PC-3 (cell line): ENCODE data around the gene CEBPE. TPM values are rescaled to one million over a fixed set of nuclear protein-coding genes. Genes with fewer than 3 reads are reported as not detected.

Experiments used
- ATAC-seq: fragments of 200-7000 bp; cut with Tn5 transposase; 2 replicates; pipeline ENCODE4 v1.9.1; 2020; ENCODE audit warnings: mild to moderate bottlenecking, moderate library complexity
- BruUV-seq: library from RNA; stranded (reverse); fragments of 400-500 nt; replicated peaks from 2 replicates; lab custom pipeline; 2021; lab: Mats Ljungman, UMichigan
- CTCF ChIA-PET: fragments of 300-600 bp; sonication (Branson Sonifier 250); formaldehyde crosslinking; loops from one replicate; lab custom pipeline; 2022; ENCODE audit warnings: antibody characterized with exemption; lab: Charles Lee
- POLR2A ChIA-PET: fragments of 300-600 bp; sonication (Branson Sonifier 250); formaldehyde crosslinking; loops from one replicate; lab custom pipeline; 2022; ENCODE audit warnings: antibody characterized with exemption; ENCODE audit not compliant: unreplicated experiment; lab: Charles Lee
- DNase-seq: peaks from one replicate; pipeline ENCODE4 v3.0.0-alpha.2; 2015
- H2AFZ ChIP-seq: fragments of 300-600 bp; sonication (generic); 2 replicates; pipeline ENCODE4 v1.6.0; 2016; ENCODE audit warnings: antibody characterized with exemption, low read length
- H3F3A ChIP-seq: fragments of 300-600 bp; sonication (generic); one replicate; pipeline ENCODE4 v1.6.0; 2017; ENCODE audit warnings: antibody characterized with exemption, low read length, control low read depth, mild to moderate bottlenecking; ENCODE audit not compliant: unreplicated experiment
- H3K27ac ChIP-seq: fragments of 300-600 bp; sonication (generic); 2 replicates; pipeline ENCODE4 v1.5.1; 2016; ENCODE audit warnings: mild to moderate bottlenecking, low read length
- H3K27me3 ChIP-seq: fragments of 300-600 bp; sonication (generic); 2 replicates; pipeline ENCODE4 v1.6.1; 2016; ENCODE audit warnings: low read length, mixed read lengths
- H3K36me3 ChIP-seq: fragments of 300-600 bp; sonication (generic); 2 replicates; pipeline ENCODE4 v1.6.1; 2016; ENCODE audit warnings: low read depth, mixed run types, low read length, mixed read lengths
- H3K4me1 ChIP-seq: fragments of 300-600 bp; sonication (generic); 2 replicates; pipeline ENCODE4 v1.5.1; 2016; ENCODE audit warnings: low read length; ENCODE audit not compliant: insufficient read depth
- H3K4me2 ChIP-seq: fragments of 300-600 bp; sonication (generic); 2 replicates; pipeline ENCODE4 v1.6.0; 2016; ENCODE audit warnings: low read length
- H3K4me3 ChIP-seq: fragments of 300-600 bp; sonication (generic); 2 replicates; pipeline ENCODE4 v1.5.1; 2016; ENCODE audit warnings: mild to moderate bottlenecking, low read length, mixed read lengths
- H3K79me2 ChIP-seq: fragments of 300-600 bp; sonication (generic); 2 replicates; pipeline ENCODE4 v1.6.1; 2017; ENCODE audit warnings: low read length, mixed read lengths
- H3K9ac ChIP-seq: fragments of 300-600 bp; sonication (generic); 2 replicates; pipeline ENCODE4 v1.6.0; 2016; ENCODE audit warnings: mild to moderate bottlenecking, low read length
- H3K9me2 ChIP-seq: fragments of 300-600 bp; sonication (generic); replicated peaks from 2 replicates; pipeline ENCODE4 v1.6.1; 2016; ENCODE audit warnings: mixed run types, low read length, mixed read lengths
- H3K9me3 ChIP-seq: fragments of 300-600 bp; sonication (generic); 2 replicates; pipeline ENCODE4 v1.6.1; 2016; ENCODE audit warnings: low read length, mixed read lengths
- H4K20me1 ChIP-seq: fragments of 300-600 bp; sonication (generic); 2 replicates; pipeline ENCODE4 v1.6.1; 2016; ENCODE audit warnings: low read length, mixed read lengths
- EZH2 ChIP-seq: fragments of 300-600 bp; sonication (generic); IDR thresholded peaks from one replicate; pipeline ENCODE4 v1.6.1; 2017; ENCODE audit warnings: antibody characterized with exemption, mild to moderate bottlenecking, low read length; ENCODE audit not compliant: unreplicated experiment
- EZH2phosphoT487 ChIP-seq: fragments of 300-600 bp; sonication (generic); IDR thresholded peaks from 2 replicates; pipeline ENCODE4 v1.6.1; 2018; ENCODE audit warnings: mild to moderate bottlenecking, antibody characterized with exemption, low read length, borderline replicate concordance
- intact Hi-C: fragments of 100-400 bp; cut with micrococcal nuclease; formaldehyde crosslinking; loops from 2 replicates; pipeline ENCODE4 v1.9.0; 2023
- total RNA-seq: library from RNA; depleted of rRNA; stranded (reverse); fragments of >200 nt; gene quantifications from 2 replicates; pipeline ENCODE4 v1.2.3, GENCODE V29; 2014
- TF ChIP-seq, protein P1 (sequence below): fragments of 300-600 bp; sonication (generic); conservative IDR thresholded peaks from 2 replicates; pipeline ENCODE4 v1.5.1; 2017; ENCODE audit warnings: antibody characterized with exemption, low read depth, mild to moderate bottlenecking, low read length

Gene CEBPE
- total RNA-seq, 1 experiment from 2014 or later: not detected

GRCh38 chr14:23167116-23167847 lies 48.2 kb upstream of the CEBPE start:
- ChIA-PET POLR2A (no interaction called here), CTCF (no interaction called here)
- H3K4me3 ChIP-seq: no peak overlapping the region
- no peaks in the 10 kb centered on the region for H3K79me2 ChIP-seq
- no peaks in the 10 kb centered on the region for H3F3A ChIP-seq
- no peak for DNase-seq
- H3K27ac ChIP-seq: no peak overlapping the region
- H3K9ac ChIP-seq: no peak overlapping the region
- H3K27me3 ChIP-seq: 0 out of 2 replicates have a peak, but pooled peaks cover 9% of the 10 kb centered on the region
- no peak overlapping the region for H3K4me2 ChIP-seq
- BruUV-seq: no TSS peak
- H4K20me1 ChIP-seq: no peaks in the 10 kb centered on the region
- H3K36me3 ChIP-seq: no peaks in the 10 kb centered on the region
- no peaks in the 10 kb centered on the region for H3K9me3 ChIP-seq
- no peaks in the 10 kb centered on the region for H3K9me2 ChIP-seq
- no peak for ATAC-seq
- no peaks in the 10 kb centered on the region for H3K4me1 ChIP-seq
- intact Hi-C loops: no loop called here
- TF ChIP-seq EZH2: no peak
- TF ChIP-seq, protein P1, sequence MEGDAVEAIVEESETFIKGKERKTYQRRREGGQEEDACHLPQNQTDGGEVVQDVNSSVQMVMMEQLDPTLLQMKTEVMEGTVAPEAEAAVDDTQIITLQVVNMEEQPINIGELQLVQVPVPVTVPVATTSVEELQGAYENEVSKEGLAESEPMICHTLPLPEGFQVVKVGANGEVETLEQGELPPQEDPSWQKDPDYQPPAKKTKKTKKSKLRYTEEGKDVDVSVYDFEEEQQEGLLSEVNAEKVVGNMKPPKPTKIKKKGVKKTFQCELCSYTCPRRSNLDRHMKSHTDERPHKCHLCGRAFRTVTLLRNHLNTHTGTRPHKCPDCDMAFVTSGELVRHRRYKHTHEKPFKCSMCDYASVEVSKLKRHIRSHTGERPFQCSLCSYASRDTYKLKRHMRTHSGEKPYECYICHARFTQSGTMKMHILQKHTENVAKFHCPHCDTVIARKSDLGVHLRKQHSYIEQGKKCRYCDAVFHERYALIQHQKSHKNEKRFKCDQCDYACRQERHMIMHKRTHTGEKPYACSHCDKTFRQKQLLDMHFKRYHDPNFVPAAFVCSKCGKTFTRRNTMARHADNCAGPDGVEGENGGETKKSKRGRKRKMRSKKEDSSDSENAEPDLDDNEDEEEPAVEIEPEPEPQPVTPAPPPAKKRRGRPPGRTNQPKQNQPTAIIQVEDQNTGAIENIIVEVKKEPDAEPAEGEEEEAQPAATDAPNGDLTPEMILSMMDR: no peak
- TF ChIP-seq EZH2phosphoT487: no peak
- no peak overlapping the region for H2AFZ ChIP-seq

DNA sequence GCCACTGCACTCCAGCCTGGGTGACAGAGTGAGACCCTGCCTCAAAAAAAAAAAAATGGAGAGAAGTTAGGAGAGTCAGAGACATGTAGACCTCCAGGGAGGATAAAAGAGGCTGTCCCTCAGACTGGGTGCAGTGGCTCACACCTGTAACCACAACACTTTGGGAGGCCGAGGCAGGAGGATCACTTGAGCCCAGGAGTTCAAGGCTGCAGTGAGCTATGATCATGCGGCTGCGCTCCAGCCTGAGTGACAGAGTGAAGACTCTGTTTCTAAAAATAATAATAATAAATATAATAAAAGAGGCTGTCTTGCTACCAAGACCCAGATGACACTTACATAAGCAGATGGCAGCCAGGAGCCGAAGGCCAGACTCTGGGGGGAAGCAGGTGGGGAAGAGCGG lies 45.9 kb upstream of the CEBPE start:
- BruUV-seq: no TSS peak
- Histone ChIP-seq H3K4me3 (no peak overlapping the region), H3K9ac (no peak overlapping the region), H3K9me3 (no peaks in the 10 kb centered on the region), H3K27me3 (no peaks in the 10 kb centered on the region), H2AFZ (no peak overlapping the region), H3K4me1 (peaks cover 9% of the 10 kb centered on the region), H3F3A (no peaks in the 10 kb centered on the region), H3K36me3 (no peaks in the 10 kb centered on the region), H3K9me2 (no peaks in the 10 kb centered on the region), H4K20me1 (no peaks in the 10 kb centered on the region), H3K4me2 (no peak overlapping the region), H3K79me2 (no peaks in the 10 kb centered on the region), H3K27ac (no peak overlapping the region)
- ChIA-PET POLR2A (no interaction called here), CTCF (no interaction called here)
- TF ChIP-seq, protein P1: no peak
- TF ChIP-seq EZH2phosphoT487 (no peak), EZH2 (no peak)
- ATAC-seq (no peak), DNase-seq (no peak)
- intact Hi-C loops: no loop called here

DNA sequence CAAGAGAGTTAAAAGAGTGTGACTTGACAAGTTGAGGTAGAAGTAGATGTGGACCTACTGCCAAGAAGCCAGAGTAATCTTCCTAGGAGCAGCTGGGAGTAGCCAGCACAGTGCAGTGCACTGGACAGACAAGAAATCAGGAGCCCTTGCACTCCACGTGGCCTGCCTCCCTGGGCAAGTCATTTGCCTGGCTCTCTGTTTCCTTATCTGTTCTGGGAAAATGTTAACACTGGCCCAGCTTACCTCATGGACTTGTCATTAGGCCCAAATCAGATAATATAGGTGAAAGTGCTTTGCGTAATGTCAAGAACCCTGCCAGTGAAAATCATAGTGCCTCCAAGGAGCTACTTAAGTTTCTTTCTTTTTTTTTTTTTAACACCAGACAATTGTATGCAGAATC lies 45.2 kb upstream of the CEBPE start:
- Histone ChIP-seq H3K4me3 (no peak overlapping the region), H3K79me2 (no peaks in the 10 kb centered on the region), H3K9ac (no peak overlapping the region), H3K27ac (no peak overlapping the region), H3K4me1 (peaks cover 9% of the 10 kb centered on the region), H3K27me3 (no peaks in the 10 kb centered on the region), H3K4me2 (no peak overlapping the region), H3K36me3 (no peaks in the 10 kb centered on the region), H2AFZ (no peak overlapping the region), H3F3A (no peaks in the 10 kb centered on the region), H3K9me3 (no peaks in the 10 kb centered on the region), H3K9me2 (no peaks in the 10 kb centered on the region), H4K20me1 (no peaks in the 10 kb centered on the region)
- intact Hi-C loops: no loop called here
- ChIA-PET POLR2A (interaction anchor here (0.7 kb wide), 1 partner anchor 28 kb away, joined by 4 read pairs; no protein-coding TSS in a partner anchor), CTCF (no interaction called here)
- DNase-seq (no peak), ATAC-seq (no peak)
- BruUV-seq: no TSS peak
- TF ChIP-seq, protein P1: no peak
- TF ChIP-seq EZH2: no peak
- TF ChIP-seq EZH2phosphoT487: no peak
